ENCODE data around the gene PAXX.

The PAXX gene

GRCh38 chr9:136945333-136946227 is 46.6 kb upstream of the PAXX start:
- no peak for DNase-seq (ENCODE audit: extremely low read depth, low read depth)
- H3K4me3 ChIP-seq (replicated peaks; ENCODE audit: low read depth, low read length): no peak overlapping the region
- TF ChIP-seq, protein P1, sequence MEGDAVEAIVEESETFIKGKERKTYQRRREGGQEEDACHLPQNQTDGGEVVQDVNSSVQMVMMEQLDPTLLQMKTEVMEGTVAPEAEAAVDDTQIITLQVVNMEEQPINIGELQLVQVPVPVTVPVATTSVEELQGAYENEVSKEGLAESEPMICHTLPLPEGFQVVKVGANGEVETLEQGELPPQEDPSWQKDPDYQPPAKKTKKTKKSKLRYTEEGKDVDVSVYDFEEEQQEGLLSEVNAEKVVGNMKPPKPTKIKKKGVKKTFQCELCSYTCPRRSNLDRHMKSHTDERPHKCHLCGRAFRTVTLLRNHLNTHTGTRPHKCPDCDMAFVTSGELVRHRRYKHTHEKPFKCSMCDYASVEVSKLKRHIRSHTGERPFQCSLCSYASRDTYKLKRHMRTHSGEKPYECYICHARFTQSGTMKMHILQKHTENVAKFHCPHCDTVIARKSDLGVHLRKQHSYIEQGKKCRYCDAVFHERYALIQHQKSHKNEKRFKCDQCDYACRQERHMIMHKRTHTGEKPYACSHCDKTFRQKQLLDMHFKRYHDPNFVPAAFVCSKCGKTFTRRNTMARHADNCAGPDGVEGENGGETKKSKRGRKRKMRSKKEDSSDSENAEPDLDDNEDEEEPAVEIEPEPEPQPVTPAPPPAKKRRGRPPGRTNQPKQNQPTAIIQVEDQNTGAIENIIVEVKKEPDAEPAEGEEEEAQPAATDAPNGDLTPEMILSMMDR (IDR thresholded peaks at IDR 0.05; ENCODE audit: low read depth, low read length, missing control alignments): no peak

DNA sequence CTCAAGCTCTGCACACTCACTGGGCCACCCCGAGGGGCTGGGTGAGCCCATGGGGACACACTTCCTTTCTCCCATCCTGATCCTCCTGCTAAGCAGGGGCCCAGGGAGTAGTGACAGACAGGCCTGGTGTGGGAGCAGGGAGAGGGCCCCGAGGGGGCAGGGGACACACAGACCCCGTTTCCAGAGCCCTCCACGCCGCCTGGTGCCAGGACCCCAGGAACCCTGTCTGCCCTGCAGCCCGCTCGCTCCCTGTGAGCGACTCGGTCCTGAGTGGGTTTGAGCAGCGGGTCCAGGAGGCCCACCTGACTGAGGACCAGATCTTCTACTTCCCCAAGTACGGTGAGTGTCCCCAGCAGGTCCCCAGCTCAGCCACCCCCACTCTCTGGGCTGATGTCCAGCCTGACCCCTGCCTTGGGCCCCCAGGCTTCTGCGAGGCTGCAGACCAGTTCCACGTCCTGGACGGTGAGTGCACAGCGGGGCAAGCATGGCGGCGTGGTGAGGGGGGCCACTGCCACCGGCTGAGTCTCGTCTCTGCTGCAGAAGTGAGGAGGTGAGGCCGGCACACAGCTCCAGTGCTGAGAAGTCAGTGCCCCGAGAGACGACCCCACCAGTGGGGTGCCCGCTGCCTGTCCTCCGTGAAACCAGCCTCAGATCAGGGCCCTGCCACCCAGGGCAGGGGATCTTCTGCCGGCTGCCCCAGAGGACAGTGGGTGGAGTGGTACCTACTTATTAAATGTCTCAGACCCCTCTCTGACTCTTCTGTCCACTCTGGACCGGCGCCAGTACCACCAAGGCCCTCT is 45.8 kb upstream of the PAXX start:
- TF ChIP-seq, protein P1 (IDR thresholded peaks at IDR 0.05; ENCODE audit: low read depth, low read length, missing control alignments): no peak
- no peak overlapping the region for H3K4me3 ChIP-seq (replicated peaks; ENCODE audit: low read depth, low read length)
- DNase-seq (ENCODE audit: extremely low read depth, low read depth): no peak

DNA sequence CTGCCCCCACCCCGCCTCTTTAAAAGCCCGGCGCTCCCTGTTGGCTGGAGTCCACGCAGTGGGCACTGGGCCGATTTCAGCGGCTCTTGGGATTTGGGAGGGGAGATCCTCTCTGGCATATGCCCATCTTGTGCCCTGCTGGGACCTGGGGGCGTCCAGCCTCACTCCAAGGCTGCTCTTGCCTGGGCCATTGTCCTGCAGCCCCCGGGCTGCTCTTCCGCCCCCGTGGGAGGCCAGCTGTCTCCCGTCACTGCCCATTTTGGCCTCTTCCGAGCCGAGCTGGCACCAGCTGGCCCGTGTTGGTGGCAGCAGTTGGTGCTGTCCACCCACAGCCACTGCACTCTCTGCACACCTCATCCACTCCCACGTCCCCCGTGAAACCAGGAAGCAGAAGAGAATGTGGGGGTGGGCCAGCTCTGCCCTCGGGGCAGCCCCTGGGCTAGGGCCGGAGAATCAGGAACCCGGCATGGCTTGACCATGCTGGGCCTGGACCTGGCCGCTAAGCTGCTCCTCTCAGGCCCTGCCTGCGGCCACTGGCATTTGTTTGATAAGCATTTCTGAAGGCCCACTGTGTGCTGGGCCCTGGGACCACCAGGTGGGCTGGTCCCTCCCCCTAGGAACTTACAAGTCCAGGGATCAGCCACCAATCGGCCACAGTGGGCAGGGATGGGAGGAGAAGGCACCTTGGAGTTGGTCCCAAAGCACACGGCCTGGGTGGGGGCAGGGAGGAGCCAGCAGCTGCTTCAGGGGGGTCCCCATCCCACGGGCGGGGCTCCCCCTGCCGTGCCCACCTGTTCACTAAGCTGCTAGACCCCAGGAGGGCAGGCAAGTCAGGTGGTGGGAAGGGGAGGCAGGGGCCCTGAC is 45.0 kb upstream of the PAXX start:
- no peak overlapping the region for H3K4me3 ChIP-seq (replicated peaks; ENCODE audit: low read depth, low read length)
- TF ChIP-seq, protein P1 (IDR thresholded peaks at IDR 0.05; ENCODE audit: low read depth, low read length, missing control alignments): no peak
- DNase-seq (ENCODE audit: extremely low read depth, low read depth): no peak

DNA sequence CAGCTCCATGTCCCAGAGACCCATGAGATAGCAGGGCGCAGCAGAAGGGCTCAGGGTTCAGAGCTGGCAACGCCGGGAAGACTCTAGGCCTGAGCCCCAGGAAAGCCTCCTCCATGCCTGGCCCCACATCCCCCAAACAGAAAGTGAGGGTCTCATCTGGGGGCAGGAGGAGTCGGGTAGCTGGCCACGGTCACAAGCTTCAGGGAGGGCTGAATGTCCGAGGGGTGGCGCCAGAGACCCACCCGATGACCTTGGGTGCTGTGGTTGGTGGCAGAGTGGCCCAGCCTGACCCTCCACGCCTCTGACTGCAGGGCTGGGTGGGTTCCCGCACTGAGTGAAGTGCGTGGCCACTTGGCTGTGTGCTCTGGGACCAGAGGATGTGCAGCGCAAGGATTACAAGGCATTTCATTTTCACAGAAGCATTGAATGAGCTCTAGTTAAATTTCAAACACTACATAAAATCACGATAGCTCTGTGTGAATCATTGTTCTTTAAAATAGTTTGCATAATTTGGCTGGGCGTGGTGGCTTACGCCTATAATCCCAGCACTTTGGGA is 44.2 kb upstream of the PAXX start:
- no peak overlapping the region for H3K4me3 ChIP-seq (replicated peaks; ENCODE audit: low read depth, low read length)
- no peak for DNase-seq (ENCODE audit: extremely low read depth, low read depth)
- TF ChIP-seq, protein P1 (IDR thresholded peaks at IDR 0.05; ENCODE audit: low read depth, low read length, missing control alignments): peak; percentile 53

DNA sequence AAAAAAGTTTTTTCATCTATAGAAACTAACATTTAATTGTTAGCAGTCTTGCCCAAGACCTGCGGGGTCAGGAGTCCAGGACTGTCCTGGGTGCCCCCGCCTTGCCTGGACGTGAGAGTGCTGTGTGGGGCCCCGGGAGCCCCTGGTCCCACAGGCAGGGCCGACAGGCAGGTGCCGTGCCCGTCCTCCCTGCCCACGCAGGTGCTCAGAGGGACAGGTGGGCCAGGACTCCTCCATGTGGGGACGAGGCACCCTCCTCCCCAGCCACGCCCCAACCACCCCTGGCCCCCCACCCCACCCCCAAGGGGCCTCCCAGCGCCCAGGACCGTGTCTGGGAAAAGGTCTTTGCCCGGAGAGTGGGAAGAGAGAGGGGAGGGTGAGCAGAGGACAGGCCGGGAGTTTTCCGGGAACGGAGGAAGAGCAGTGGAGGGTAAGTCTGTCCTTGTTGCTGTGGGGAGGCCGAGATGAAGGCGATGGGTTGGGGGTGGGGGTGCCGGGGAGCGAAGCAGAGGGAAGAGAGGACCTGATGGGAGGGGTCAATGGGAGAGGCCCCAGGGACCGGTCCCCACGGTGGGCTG is 42.9 kb upstream of the PAXX start:
- TF ChIP-seq, protein P1 (IDR thresholded peaks at IDR 0.05; ENCODE audit: low read depth, low read length, missing control alignments): no peak
- peak overlapping the region; percentile 48 for H3K4me3 ChIP-seq (replicated peaks; ENCODE audit: low read depth, low read length)

More for the DNA sequence above, 42.9 kb upstream of the PAXX start:
- DNase-seq (ENCODE audit: extremely low read depth, low read depth): no peak

All from HFF-Myc (cell line).